GM19193 (cell line): ENCODE results near the gene CTNNBL1.

ENCODE experiments used
- POLR2A ChIP-seq: IDR thresholded peaks from 4 replicates; pipeline ENCODE4 v1.6.1; 2011; ENCODE audit not compliant: insufficient read depth, insufficient read length; ENCODE audit errors: extremely low read depth

Gene CTNNBL1

DNA sequence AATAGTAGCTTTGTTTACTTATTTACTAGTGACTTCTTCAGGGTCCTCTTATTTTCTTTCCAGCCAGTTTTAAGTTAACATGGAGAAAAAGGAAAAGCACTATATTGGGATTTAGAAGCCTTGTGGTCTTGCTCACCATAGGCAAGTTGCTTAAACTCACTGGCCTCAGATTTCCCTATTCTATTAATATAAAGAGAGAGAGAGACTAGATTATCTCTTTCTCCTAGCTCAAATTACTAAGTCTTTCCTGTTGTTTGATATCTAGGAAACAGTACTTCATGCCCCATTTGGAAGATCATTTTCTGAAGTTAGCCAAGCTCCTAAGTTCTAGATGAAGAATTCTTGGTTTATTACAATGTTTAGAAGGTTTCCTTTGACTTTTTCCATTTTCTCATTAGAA lies 32.5 kb downstream of the CTNNBL1 start:
- TF ChIP-seq POLR2A: no peak

DNA sequence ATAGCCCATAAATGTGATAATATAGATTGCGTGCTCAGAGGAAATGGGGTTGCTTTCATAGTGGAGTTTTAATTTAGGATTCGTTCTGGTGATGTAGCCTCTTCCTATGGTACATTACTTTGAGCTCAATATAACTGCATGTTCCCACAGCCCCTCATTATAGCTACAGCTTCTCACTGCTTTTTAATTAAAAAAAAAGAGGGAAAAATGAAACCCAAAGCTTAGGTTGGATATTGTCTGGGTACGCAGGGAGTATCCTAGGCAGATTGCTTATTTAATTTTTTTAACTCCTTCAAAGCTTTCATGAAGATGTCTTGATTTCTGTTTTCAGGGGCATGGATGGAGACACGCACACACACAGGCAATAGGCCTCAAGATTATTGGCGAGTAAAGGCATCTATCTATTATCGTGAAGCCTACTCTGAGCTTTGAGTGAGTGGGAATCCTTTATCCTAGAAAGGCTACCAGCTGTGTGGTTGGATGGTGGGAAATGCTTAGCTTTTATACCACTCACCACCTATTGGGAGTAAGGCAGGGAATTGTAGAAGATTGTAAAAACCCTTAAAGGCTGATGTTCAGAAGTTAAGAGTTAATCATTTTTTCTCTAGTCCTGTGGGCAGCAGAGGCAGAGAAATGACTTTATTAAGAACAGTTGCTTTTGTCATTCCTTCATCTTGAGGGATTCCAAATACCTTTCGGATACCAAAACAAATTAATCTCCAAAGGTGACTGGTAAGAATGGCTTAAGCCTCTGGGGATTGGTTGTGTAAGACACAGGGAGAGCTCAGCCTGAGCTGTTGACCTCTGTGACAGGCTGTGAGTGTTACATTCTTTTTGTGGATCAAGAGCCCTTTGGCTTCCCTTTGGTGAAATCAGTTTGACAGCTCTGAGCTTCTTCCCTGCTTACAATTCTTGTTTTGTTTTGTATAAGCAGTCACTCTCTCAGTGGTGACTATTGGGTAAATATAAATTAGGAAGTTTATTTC lies 33.4 kb downstream of the CTNNBL1 start:
- no peak for TF ChIP-seq POLR2A

DNA sequence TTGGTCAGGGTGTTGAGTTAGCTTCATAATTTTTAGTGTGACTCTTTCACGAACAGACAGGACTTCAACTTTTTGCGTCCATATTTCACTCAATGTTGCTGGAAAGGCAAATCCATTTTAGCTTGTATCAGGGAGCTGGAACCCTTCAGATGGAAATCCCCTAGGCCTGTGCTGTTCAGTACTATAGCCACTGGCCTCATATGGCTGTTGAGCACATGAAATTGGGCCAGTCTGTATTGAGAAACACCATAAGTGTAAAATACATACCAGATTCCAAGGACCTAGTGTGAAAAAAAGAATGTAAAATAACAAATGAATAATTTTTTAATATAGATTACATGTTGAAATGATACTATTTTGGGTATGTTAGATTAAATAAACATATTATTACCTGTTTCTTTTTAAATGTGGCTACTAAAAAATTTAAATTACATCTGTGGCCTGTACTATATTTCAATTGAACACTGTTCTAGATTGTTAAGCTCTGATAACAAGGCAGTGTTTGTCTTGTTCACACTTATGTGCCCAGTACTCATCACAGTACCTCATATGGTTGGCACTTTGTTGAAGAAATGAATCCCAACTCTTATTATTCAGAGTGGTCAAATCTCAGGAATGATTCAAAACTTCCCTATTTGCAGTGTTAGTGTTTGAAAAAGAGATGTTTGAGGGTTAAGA lies 34.3 kb downstream of the CTNNBL1 start:
- TF ChIP-seq POLR2A: no peak

DNA sequence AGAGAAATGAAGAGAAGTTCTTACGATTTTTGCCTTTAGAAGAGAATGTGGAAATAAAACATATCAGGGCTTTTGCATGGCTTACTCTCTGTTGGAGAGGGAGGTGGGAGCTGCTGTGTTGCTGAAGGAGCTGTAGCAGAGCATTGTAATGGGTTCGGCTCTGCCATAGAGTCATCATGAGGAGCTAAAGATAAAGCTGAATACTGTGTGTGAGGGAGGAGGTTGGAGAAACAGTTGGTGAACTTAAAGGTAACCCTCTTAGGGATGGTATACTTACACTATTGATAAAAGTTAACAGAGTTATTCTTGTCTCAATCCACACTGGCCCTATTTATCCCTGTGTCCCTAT lies 34.8 kb downstream of the CTNNBL1 start:
- TF ChIP-seq POLR2A: no peak

DNA sequence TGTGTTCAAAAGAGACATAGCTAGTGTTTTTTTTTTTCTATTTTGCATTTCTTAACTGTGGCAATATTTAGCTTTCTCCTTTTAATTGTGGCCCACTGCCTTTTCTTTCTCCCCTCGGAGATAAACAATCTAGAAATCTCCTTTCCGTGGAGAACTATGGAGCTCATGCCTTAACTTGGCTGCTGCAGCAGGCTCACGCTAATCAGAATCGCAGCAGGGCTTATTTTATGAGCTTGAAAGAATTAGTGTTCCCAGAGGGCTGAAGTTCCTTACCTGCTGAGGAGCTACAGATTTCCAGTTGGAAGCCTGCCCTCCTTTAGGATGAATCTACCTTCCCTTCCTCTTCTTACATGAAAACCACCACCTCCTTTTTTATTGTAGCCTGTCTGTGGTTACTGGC lies 35.6 kb downstream of the CTNNBL1 start:
- no peak for TF ChIP-seq POLR2A

DNA sequence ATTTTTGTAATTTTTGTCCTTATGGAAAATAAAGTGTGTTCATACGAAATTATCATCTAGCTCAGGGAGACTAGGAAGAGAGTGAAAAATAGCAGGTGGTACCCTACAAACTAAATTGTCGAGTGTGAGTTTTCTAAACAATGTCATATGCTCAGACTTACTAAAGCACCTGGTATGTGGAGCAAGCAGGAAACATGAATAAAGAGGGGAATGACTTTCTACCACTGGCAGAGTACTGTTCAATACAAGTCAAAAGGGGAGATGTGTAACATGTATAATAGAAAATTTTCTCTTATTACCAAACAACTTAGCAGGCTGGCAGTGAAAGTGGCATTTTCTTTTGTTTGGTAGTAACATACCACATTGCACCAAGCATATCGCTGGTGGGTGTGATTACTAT lies 36.1 kb downstream of the CTNNBL1 start:
- no peak for TF ChIP-seq POLR2A

DNA sequence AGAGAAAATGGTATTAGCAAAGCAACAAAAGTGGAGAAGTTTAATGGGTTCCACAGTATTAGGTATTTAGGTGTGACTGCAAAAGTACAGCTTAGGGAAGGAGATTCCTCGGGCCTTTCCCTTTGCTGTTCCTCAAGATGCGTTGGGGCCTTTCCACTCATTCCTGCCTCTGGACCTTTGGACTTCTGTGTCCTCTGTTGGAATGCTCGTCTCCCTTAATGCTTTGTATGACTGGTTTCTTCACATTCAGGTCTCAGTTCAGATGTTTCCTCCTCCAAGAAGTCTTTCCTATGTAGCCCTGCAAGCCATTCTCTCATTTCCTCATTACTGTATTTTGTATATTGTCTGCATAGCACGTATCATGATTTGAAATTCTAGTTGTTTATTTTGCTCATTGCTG lies 39.6 kb downstream of the CTNNBL1 start:
- TF ChIP-seq POLR2A: no peak

DNA sequence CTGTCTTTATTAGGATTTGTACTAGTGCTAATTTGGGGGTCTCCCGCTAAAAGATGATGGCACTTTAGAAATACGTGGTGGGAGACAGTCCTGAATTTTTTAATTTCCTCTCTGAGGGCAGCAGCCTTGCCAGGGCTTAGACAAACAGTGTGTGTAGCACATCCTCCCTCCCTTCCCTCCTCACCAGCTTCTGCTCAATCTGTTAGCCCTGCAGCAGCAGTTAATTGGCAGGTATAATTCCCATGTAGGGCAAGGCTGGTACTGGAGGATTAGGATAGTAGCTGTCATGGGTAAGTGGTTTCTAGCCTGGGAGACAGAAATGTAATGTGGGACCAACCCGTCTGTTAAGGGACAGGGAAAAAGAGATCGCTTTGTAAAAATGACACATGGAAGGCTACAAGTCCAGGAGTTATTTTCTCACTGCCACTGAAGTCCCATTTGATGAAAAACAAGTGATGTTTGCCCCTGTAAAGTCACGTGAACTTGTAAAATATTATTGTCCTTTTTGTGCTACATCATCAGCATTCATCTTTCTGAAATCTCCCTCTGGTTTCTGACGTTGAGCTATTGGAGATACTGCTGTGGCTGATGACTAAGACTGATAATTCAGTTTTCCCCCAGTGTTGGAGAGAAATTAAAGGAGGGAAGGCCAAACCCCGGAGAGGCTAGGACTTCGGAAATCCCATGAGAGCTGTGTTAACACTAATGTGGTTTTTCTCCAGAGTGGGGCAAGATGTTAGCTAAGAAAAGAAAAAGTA lies 40.6 kb downstream of the CTNNBL1 start:
- TF ChIP-seq POLR2A: no peak

DNA sequence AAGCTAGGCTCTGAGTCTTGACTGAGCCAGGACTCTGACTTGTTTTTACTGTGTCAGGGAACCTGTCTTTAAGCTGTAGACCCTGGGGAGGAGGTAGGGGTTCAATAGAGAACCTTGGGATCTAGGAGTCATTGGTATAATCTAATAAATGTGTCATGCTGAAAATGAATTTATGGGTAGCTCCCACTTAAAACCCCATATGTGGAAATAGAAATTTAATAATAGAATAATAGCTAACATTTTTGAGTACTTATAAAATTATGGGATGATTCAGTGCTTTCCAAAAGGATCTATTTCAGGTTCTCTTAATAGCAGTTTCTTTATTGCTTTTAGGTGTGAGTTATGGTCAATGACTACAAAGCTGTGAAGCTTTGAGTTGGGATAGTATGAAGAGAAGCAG lies 41.7 kb downstream of the CTNNBL1 start:
- TF ChIP-seq POLR2A: no peak

DNA sequence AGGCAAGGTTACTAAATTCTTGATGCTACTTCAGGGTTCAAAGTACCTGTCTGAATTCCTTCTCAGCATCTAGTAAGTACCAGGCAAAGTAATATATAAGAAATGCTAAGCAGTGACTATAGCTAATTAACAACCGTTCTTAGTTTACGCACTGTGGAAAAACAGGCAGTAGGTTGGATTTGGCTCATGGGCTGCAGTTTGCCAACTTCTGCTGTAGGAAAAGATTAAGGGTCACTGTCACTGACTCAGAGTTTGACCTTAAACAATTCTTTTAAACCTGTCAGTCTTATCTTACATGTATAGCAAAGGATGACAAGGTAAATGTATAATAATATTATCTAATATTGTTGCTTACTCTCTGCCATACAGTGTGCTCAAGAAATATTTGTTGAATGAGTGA lies 42.3 kb downstream of the CTNNBL1 start:
- no peak for TF ChIP-seq POLR2A

DNA sequence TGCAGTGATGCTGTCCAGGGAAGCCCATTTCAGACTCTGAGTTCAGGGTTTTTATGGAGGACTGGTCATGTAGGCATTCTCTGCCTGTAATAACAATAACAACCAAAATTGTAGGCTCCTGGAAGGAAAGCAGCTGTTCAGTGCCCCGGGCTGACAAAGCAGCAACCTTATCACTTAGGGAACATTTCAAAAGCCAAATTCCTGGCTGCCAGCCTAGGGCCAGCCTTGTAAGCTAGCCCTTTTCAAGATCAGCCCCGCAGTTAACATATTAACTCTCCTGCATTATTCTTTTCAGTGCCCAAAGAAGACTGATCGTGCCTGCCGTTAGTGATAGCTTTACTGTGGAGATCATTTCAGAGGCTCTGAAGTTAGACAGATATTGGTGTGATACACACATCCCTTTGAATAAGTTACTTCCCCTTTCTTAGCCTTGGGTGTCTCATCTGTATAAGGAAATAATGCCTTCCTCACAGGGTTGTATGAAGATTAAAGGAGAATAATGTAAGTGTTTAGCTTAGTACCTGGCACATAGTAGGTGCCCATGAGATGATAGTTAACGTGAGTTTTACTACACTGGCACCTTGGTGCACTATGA lies 44.1 kb downstream of the CTNNBL1 start:
- no peak for TF ChIP-seq POLR2A

DNA sequence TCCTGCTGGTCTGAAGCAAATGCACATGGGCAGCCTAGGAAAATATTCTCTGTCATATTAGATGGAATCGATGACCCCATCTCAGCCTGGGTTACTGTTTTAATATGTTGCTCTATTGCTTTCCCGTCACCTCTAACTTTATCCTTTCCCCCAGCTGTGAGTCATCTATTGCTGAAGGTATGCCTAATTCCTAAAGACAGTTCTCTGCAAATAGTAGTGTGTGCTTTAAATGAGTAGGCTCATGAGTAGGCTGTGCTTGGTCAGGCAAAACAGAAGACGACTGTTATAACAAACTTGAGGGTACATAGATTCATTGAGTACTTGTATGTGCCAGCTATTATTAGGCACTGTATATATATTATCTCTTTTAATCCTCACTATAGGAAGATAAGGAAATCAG lies 47.2 kb downstream of the CTNNBL1 start:
- no peak for TF ChIP-seq POLR2A

DNA sequence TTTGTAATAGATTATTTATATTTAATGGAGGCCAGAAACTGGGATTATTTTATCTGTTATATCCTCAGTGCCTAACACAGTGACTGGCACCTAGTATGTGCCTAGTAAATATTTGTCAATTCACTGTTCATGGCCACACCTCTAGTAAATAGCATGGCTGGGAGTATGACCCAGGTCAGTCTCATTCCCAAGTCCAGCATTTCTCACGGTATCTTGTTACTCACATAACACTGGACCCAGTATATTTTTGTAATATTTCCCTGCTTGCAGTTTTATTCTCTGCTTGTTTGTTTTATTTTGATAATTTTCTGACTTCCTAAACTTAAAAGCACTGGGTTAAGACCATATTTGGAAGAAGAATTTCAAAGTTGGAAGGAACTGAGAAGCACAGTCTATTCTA lies 47.7 kb downstream of the CTNNBL1 start:
- no peak for TF ChIP-seq POLR2A

DNA sequence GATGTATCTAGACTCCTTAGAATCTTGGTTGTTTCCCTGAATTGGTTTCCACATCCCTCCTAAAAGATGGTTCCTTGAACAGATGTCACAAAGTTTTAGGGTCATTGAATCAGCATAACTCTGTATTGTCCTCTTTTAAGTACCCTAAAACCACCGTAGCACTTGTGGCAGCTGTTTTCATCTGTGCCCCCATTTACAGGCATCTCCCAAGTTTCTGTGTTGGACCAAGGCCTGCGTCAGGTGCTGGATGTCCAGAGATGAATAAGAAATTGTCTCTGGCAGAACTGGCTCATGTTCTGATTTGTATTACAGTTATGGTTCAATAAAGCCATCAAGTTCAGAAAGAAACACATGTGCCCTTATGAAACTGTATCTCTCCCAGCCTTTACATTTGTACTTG lies 48.3 kb downstream of the CTNNBL1 start:
- no peak for TF ChIP-seq POLR2A

DNA sequence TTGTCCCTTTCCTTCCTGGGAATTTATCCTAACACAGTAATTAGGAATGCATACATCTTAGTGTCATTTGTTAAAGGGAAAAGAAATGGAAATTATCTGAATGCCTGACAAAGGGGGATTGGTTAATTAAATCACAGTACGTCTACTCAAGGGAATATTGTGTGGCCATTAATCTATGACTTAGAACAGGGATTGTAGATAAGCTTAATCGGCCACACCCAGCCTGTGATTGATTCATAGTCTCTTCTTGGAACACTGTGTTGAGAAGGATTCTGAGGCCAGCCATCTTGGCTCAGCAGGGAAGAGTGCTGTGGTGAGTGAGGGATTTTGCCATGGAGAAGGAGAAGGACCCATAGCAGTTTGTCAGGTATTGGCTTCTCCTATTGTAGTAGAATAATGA lies 50.5 kb downstream of the CTNNBL1 start:
- TF ChIP-seq POLR2A: no peak
